IPS-18c (cell line): ENCODE data around the gene CSNK2A1.

Experiments
- H3K4me3 ChIP-seq: 2 replicates; pipeline ENCODE4 v1.7.0; 2013; ENCODE audit warnings: low read depth, mild to moderate bottlenecking, low read length, moderate library complexity; ENCODE audit not compliant: insufficient read depth
- H3K9me3 ChIP-seq: one replicate; pipeline ENCODE4 v1.6.1; 2013; ENCODE audit warnings: mild to moderate bottlenecking, low read length, moderate library complexity; ENCODE audit not compliant: control insufficient read depth, insufficient read depth

Gene CSNK2A1

DNA sequence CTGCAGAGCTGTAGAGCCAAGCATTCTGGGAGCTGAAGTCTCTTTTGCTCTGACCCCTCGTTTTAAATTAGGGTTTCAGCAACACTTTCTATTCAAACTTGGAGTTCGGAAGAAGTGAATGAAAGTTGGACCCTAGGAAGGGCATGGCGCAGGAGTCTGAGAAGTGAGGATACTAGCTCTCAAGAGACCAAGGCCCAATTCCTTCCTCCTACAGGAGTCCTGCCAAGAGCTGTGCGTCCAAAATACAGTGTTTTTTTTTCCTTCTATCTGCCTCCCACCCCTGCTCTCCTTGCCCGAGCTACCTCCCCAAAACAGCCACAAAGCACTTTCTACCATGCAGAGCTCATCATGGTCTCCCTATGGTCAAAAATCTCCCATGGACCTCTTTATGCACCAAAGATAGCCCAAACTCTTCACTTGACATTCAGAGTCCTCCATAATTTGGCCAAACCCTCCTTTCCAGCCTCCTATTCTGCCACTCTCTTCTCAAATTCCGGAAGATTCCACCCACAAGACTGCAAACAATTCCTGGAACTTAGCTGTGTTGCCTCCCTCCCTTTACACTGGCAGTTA, 649 bp upstream of the CSNK2A1 start:
- Histone ChIP-seq H3K9me3 (peaks cover 3% of the 10 kb centered on the region), H3K4me3 (peak overlapping the region; percentile 99; the same call in 1 of the 2 replicates)

GRCh38 chr20:542777-543368, 717 bp downstream of the CSNK2A1 start:
- H3K9me3 ChIP-seq: peaks cover 3% of the 10 kb centered on the region

DNA sequence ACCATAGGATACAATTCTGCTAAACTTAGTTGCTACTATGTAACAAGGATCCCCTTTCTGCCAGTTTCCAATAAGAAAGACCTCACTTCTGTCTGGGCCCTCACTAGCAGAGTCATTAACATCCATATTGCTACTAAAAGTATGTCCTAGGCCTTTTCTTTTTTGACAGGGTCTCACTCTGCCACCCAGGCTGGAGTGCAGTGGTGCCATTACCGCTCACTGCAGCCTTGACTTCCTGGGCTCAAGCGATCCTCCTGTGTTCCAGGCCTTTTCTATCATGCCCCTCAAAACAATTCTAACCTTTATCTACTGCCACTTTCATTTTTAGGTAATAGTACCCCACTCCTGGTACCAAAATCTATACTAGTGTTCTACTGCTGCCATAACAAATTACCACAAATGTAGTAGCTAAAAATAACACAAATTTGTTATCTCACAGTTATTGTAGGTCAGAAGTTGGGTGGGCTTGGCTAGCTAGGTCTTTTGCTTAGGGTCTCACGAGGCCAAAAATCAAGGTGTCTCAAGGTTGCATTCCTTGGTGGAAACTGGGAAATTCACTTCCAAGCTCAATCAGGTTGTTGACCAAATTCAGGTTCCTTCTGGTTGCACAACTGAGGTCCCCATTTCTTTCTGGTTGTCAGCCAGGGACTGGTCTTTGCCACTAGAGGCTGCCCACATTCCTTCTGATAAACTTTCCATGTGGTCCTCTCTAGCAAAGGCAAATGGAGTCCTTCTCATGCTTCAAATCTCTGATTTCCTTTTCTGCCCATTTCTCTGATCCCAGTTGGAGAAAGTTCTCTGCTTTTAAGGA, 3.0 kb downstream of the CSNK2A1 start:
- peaks cover 3% of the 10 kb centered on the region for H3K9me3 ChIP-seq
- no peak overlapping the region for H3K4me3 ChIP-seq

More at GRCh38 chr20:542777-543368, 717 bp downstream of the CSNK2A1 start:
- peak overlapping the region; percentile 99 for H3K4me3 ChIP-seq

- Histone ChIP-seq H3K4me3 (peak overlapping the region; percentile 26), H3K9me3 (peaks cover 3% of the 10 kb centered on the region)
Measured at GRCh38 chr20:539848-540247, 3.7 kb downstream of the CSNK2A1 start.

- H3K4me3 ChIP-seq: peak overlapping the region; percentile 26; the same call in 1 of the 2 replicates
- no peaks in the 10 kb centered on the region for H3K9me3 ChIP-seq
Measured at GRCh38 chr20:539191-539590, 4.4 kb downstream of the CSNK2A1 start.

- Histone ChIP-seq H3K9me3 (no peaks in the 10 kb centered on the region), H3K4me3 (no peak overlapping the region)
Measured at GRCh38 chr20:537983-538382, 5.6 kb downstream of the CSNK2A1 start.

- no peak overlapping the region for H3K4me3 ChIP-seq
- no peaks in the 10 kb centered on the region for H3K9me3 ChIP-seq
Measured at GRCh38 chr20:536426-537010, 7.1 kb downstream of the CSNK2A1 start.

DNA sequence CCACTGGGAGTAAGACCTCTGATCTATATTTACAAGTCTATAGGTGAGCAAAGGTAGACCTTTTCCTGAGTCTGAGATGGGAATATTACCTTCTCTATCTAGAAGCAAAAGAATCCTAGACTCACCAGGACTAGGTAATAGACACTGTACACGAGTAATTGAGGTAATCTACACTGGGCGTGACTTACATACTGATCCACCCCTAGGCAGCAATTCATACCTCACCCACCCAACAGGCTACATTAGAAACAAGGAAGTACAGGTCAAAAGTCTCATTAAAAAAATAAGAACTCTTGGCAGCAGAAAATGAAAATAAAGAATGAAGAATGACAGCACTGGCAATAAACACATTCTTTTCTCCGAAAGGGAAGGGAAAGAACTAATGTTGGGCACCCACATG, 7.6 kb downstream of the CSNK2A1 start:
- Histone ChIP-seq H3K4me3 (no peak overlapping the region), H3K9me3 (no peaks in the 10 kb centered on the region)

- Histone ChIP-seq H3K4me3 (no peak overlapping the region), H3K9me3 (no peaks in the 10 kb centered on the region)
Measured at GRCh38 chr20:533526-533925, 10.1 kb downstream of the CSNK2A1 start.

DNA sequence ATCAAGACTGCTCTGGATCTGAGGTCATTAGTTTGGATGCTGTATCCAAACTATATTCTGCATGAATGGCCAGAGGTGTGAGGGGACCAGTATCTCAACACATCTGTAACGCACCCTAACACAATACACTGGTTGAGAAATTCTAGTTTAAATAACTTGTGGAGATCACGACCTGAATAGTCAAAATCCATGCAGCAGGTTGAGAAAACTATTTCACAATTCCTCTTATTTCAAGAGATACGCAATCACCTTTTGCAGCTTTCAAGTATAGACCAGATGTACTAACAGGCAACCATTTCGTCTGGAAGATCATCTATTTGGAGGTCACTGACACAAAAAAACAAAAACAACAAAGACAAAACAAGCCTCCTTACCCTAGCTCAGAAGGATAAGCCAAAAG, 11.1 kb downstream of the CSNK2A1 start:
- H3K9me3 ChIP-seq: no peaks in the 10 kb centered on the region

GRCh38 chr20:531608-532007, 12.0 kb downstream of the CSNK2A1 start:
- Histone ChIP-seq H3K4me3 (no peak overlapping the region), H3K9me3 (no peaks in the 10 kb centered on the region)

More for the DNA sequence above, 11.1 kb downstream of the CSNK2A1 start:
- no peak overlapping the region for H3K4me3 ChIP-seq

DNA sequence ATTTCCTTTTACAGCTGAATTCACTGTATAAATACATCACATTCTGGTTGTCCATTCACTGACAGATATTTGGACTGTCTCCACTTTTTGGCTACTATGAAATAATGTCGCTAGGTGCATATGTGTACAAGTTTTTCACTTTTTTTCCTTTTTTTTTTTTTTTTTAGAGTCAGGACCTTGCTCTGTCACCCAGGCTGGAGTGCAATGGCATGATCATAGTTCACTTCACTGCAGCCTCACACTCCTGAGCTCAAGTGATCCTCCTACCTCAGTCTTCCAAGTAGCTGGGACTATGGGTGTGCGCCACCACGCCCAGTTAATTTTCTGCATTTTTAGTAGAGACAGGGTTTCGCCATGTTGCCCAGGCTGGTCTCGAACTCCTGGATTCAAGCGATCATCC, 13.3 kb downstream of the CSNK2A1 start:
- Histone ChIP-seq H3K9me3 (no peaks in the 10 kb centered on the region), H3K4me3 (no peak overlapping the region)

DNA sequence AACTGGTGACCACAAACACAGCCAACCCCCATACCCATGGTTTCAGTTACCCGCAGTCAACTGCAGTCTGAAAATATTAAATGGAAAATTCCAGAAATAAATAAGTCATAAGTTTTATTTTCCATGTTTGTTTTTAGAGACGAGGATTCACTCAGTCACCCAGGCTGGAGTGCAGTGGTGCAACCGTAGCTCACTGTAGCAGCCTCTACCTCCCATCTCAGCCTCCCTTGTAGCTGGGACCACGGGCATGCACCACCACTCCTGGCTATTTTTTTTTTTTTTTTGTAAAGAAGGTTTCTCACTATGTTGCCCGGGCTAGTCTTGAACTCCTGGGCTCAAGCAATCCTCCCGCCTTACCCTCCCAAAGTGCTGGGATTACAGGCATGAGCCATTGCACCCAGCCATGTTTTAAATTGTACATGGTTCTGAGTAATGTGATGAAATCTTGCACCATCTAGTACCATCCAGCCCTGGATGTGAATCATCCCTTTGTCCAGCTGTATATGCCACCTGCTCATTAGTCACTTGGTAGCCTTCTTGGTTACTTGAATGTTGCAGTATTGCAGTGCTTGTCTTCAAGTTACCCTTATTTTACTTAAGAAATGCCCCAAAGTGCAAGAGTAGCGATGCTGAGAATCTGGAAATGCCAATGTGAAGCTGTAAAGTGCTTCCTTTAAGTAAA, 14.5 kb downstream of the CSNK2A1 start:
- Histone ChIP-seq H3K4me3 (no peak overlapping the region), H3K9me3 (no peaks in the 10 kb centered on the region)

- Histone ChIP-seq H3K9me3 (no peaks in the 10 kb centered on the region), H3K4me3 (no peak overlapping the region)
Measured at GRCh38 chr20:527571-527886, 16.1 kb downstream of the CSNK2A1 start.

DNA sequence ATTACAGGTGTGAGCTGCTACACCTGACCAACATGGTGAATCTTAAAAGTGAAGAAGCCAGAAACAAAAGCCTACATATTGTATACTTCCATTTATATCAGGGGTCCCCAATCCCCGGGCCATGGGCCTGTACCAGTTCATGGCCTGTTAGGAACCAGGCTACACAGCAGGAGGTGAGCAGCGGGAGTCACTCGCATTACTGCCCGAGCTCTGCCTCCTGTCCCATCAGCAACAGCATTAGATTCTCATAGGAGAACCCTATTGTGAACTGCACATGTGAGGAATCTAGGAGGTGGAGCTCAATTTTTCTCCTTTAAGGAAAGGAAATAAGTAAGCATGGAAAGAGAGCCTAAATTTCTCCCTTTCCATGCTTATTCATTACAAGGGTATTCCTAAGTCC, 21.7 kb downstream of the CSNK2A1 start:
- no peak overlapping the region for H3K4me3 ChIP-seq
- no peaks in the 10 kb centered on the region for H3K9me3 ChIP-seq

GRCh38 chr20:519999-520398, 23.6 kb downstream of the CSNK2A1 start:
- no peaks in the 10 kb centered on the region for H3K9me3 ChIP-seq

DNA sequence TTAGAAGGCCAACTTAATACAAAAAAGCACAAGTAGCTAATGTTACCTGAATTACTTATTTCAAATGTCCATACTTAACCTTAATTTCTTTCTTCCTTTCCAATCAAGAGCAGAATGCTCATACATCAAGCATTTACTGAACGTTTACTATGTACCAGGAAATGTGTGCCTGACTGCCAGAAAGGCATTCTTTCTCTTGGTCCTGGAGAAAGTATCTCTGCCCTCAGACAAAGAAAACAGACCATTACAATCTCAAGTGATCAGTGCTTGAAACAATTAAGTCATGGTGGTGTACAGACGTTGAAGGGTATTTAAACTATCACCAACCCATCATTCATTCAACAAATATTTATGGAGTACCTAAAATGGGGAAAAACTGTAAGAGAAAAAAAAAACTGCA, 26.4 kb downstream of the CSNK2A1 start:
- H3K4me3 ChIP-seq: no peak overlapping the region
- no peaks in the 10 kb centered on the region for H3K9me3 ChIP-seq

More at GRCh38 chr20:519999-520398, 23.6 kb downstream of the CSNK2A1 start:
- no peak overlapping the region for H3K4me3 ChIP-seq
